ENCODE data around the gene NRCAM.

Gene NRCAM

GRCh38 chr7:108380517-108380916 lies 75.7 kb downstream of the NRCAM start:
- H3K9ac ChIP-seq (ENCODE audit: low read length) = no peak overlapping the region

GRCh38 chr7:108376206-108376605 lies 80.0 kb downstream of the NRCAM start:
- no peaks in the 10 kb centered on the region for H3K36me3 ChIP-seq (ENCODE audit: control insufficient read depth, insufficient read depth, low read length)
- H3K9me3 ChIP-seq (ENCODE audit: control insufficient read depth, low read length) = no peaks in the 10 kb centered on the region
- H3K4me1 ChIP-seq (ENCODE audit: control insufficient read depth, insufficient read depth, low read length) = no peaks in the 10 kb centered on the region
- no peaks in the 10 kb centered on the region for H3K27me3 ChIP-seq (ENCODE audit: control insufficient read depth, insufficient read depth, low read length)
- no peak overlapping the region for H3K4me3 ChIP-seq (ENCODE audit: low read length)
- no peak overlapping the region for H3K9ac ChIP-seq (ENCODE audit: low read length)

More at GRCh38 chr7:108380517-108380916, 75.7 kb downstream of the NRCAM start:
- no peaks in the 10 kb centered on the region for H3K9me3 ChIP-seq (ENCODE audit: control insufficient read depth, low read length)
- no peak overlapping the region for H3K4me3 ChIP-seq (ENCODE audit: low read length)
- H3K4me1 ChIP-seq (ENCODE audit: control insufficient read depth, insufficient read depth, low read length) = no peaks in the 10 kb centered on the region
- no peaks in the 10 kb centered on the region for H3K36me3 ChIP-seq (ENCODE audit: control insufficient read depth, insufficient read depth, low read length)
- H3K27me3 ChIP-seq (ENCODE audit: control insufficient read depth, insufficient read depth, low read length) = no peaks in the 10 kb centered on the region

GRCh38 chr7:108375668-108376067 lies 80.6 kb downstream of the NRCAM start:
- Histone ChIP-seq H3K9me3 (ENCODE audit: control insufficient read depth, low read length) (no peaks in the 10 kb centered on the region), H3K36me3 (ENCODE audit: control insufficient read depth, insufficient read depth, low read length) (no peaks in the 10 kb centered on the region), H3K4me3 (ENCODE audit: low read length) (no peak overlapping the region), H3K4me1 (ENCODE audit: control insufficient read depth, insufficient read depth, low read length) (no peaks in the 10 kb centered on the region), H3K27me3 (ENCODE audit: control insufficient read depth, insufficient read depth, low read length) (no peaks in the 10 kb centered on the region), H3K9ac (ENCODE audit: low read length) (no peak overlapping the region)

GRCh38 chr7:108374899-108375298 lies 81.3 kb downstream of the NRCAM start:
- Histone ChIP-seq H3K4me3 (ENCODE audit: low read length) (no peak overlapping the region), H3K27me3 (ENCODE audit: control insufficient read depth, insufficient read depth, low read length) (no peaks in the 10 kb centered on the region), H3K4me1 (ENCODE audit: control insufficient read depth, insufficient read depth, low read length) (no peaks in the 10 kb centered on the region), H3K9me3 (ENCODE audit: control insufficient read depth, low read length) (no peaks in the 10 kb centered on the region), H3K36me3 (ENCODE audit: control insufficient read depth, insufficient read depth, low read length) (no peaks in the 10 kb centered on the region), H3K9ac (ENCODE audit: low read length) (no peak overlapping the region)

- Histone ChIP-seq H3K27me3 (ENCODE audit: control insufficient read depth, insufficient read depth, low read length) (no peaks in the 10 kb centered on the region), H3K4me3 (ENCODE audit: low read length) (no peak overlapping the region), H3K9me3 (ENCODE audit: control insufficient read depth, low read length) (no peaks in the 10 kb centered on the region), H3K36me3 (ENCODE audit: control insufficient read depth, insufficient read depth, low read length) (no peaks in the 10 kb centered on the region), H3K9ac (ENCODE audit: low read length) (no peak overlapping the region), H3K4me1 (ENCODE audit: control insufficient read depth, insufficient read depth, low read length) (no peaks in the 10 kb centered on the region)
Measured at GRCh38 chr7:108372618-108373017, 83.6 kb downstream of the NRCAM start.

GRCh38 chr7:108370616-108371015 lies 85.6 kb downstream of the NRCAM start:
- Histone ChIP-seq H3K9me3 (ENCODE audit: control insufficient read depth, low read length) (no peaks in the 10 kb centered on the region), H3K36me3 (ENCODE audit: control insufficient read depth, insufficient read depth, low read length) (no peaks in the 10 kb centered on the region), H3K4me1 (ENCODE audit: control insufficient read depth, insufficient read depth, low read length) (no peaks in the 10 kb centered on the region), H3K4me3 (ENCODE audit: low read length) (no peak overlapping the region), H3K27me3 (ENCODE audit: control insufficient read depth, insufficient read depth, low read length) (no peaks in the 10 kb centered on the region), H3K9ac (ENCODE audit: low read length) (no peak overlapping the region)

GRCh38 chr7:108368466-108368865 lies 87.8 kb downstream of the NRCAM start:
- Histone ChIP-seq H3K9ac (ENCODE audit: low read length) (no peak overlapping the region), H3K4me1 (ENCODE audit: control insufficient read depth, insufficient read depth, low read length) (no peaks in the 10 kb centered on the region), H3K27me3 (ENCODE audit: control insufficient read depth, insufficient read depth, low read length) (no peaks in the 10 kb centered on the region), H3K4me3 (ENCODE audit: low read length) (no peak overlapping the region), H3K9me3 (ENCODE audit: control insufficient read depth, low read length) (no peaks in the 10 kb centered on the region), H3K36me3 (ENCODE audit: control insufficient read depth, insufficient read depth, low read length) (no peaks in the 10 kb centered on the region)

GRCh38 chr7:108367946-108368345 lies 88.3 kb downstream of the NRCAM start:
- Histone ChIP-seq H3K27me3 (ENCODE audit: control insufficient read depth, insufficient read depth, low read length) (no peaks in the 10 kb centered on the region), H3K4me1 (ENCODE audit: control insufficient read depth, insufficient read depth, low read length) (no peaks in the 10 kb centered on the region), H3K4me3 (ENCODE audit: low read length) (no peak overlapping the region), H3K9me3 (ENCODE audit: control insufficient read depth, low read length) (no peaks in the 10 kb centered on the region), H3K36me3 (ENCODE audit: control insufficient read depth, insufficient read depth, low read length) (no peaks in the 10 kb centered on the region), H3K9ac (ENCODE audit: low read length) (no peak overlapping the region)

- no peak overlapping the region for H3K4me3 ChIP-seq (ENCODE audit: low read length)
- no peaks in the 10 kb centered on the region for H3K4me1 ChIP-seq (ENCODE audit: control insufficient read depth, insufficient read depth, low read length)
- no peak overlapping the region for H3K9ac ChIP-seq (ENCODE audit: low read length)
- H3K27me3 ChIP-seq (ENCODE audit: control insufficient read depth, insufficient read depth, low read length) = no peaks in the 10 kb centered on the region
- no peaks in the 10 kb centered on the region for H3K9me3 ChIP-seq (ENCODE audit: control insufficient read depth, low read length)
- no peaks in the 10 kb centered on the region for H3K36me3 ChIP-seq (ENCODE audit: control insufficient read depth, insufficient read depth, low read length)
Measured at GRCh38 chr7:108367314-108367713, 88.9 kb downstream of the NRCAM start.

- H3K9me3 ChIP-seq (ENCODE audit: control insufficient read depth, low read length) = no peaks in the 10 kb centered on the region
- H3K4me1 ChIP-seq (ENCODE audit: control insufficient read depth, insufficient read depth, low read length) = peaks cover 3% of the 10 kb centered on the region
- no peak overlapping the region for H3K4me3 ChIP-seq (ENCODE audit: low read length)
- H3K36me3 ChIP-seq (ENCODE audit: control insufficient read depth, insufficient read depth, low read length) = no peaks in the 10 kb centered on the region
- no peaks in the 10 kb centered on the region for H3K27me3 ChIP-seq (ENCODE audit: control insufficient read depth, insufficient read depth, low read length)
- no peak overlapping the region for H3K9ac ChIP-seq (ENCODE audit: low read length)
Measured at GRCh38 chr7:108363659-108364058, 92.6 kb downstream of the NRCAM start.

GRCh38 chr7:108360058-108360800 lies 96.0 kb downstream of the NRCAM start:
- no peaks in the 10 kb centered on the region for H3K9me3 ChIP-seq (ENCODE audit: control insufficient read depth, low read length)
- peaks cover 6% of the 10 kb centered on the region for H3K4me1 ChIP-seq (ENCODE audit: control insufficient read depth, insufficient read depth, low read length)
- H3K36me3 ChIP-seq (ENCODE audit: control insufficient read depth, insufficient read depth, low read length) = no peaks in the 10 kb centered on the region
- no peak overlapping the region for H3K9ac ChIP-seq (ENCODE audit: low read length)
- H3K27me3 ChIP-seq (ENCODE audit: control insufficient read depth, insufficient read depth, low read length) = no peaks in the 10 kb centered on the region
- H3K4me3 ChIP-seq (ENCODE audit: low read length) = no peak overlapping the region

- no peak overlapping the region for H3K4me3 ChIP-seq (ENCODE audit: low read length)
- H3K9ac ChIP-seq (ENCODE audit: low read length) = no peak overlapping the region
- peaks cover 6% of the 10 kb centered on the region for H3K4me1 ChIP-seq (ENCODE audit: control insufficient read depth, insufficient read depth, low read length)
- H3K27me3 ChIP-seq (ENCODE audit: control insufficient read depth, insufficient read depth, low read length) = no peaks in the 10 kb centered on the region
- no peaks in the 10 kb centered on the region for H3K36me3 ChIP-seq (ENCODE audit: control insufficient read depth, insufficient read depth, low read length)
- H3K9me3 ChIP-seq (ENCODE audit: control insufficient read depth, low read length) = no peaks in the 10 kb centered on the region
Measured at GRCh38 chr7:108358553-108358952, 97.7 kb downstream of the NRCAM start.

GRCh38 chr7:108351729-108352131 lies 104.5 kb downstream of the NRCAM start:
- Histone ChIP-seq H3K27me3 (ENCODE audit: control insufficient read depth, insufficient read depth, low read length) (no peaks in the 10 kb centered on the region), H3K9me3 (ENCODE audit: control insufficient read depth, low read length) (no peaks in the 10 kb centered on the region)

More at GRCh38 chr7:108351729-108352131, 104.5 kb downstream of the NRCAM start:
- Histone ChIP-seq H3K4me3 (ENCODE audit: low read length) (no peak overlapping the region), H3K36me3 (ENCODE audit: control insufficient read depth, insufficient read depth, low read length) (no peaks in the 10 kb centered on the region), H3K9ac (ENCODE audit: low read length) (no peak overlapping the region), H3K4me1 (ENCODE audit: control insufficient read depth, insufficient read depth, low read length) (no peaks in the 10 kb centered on the region)

All from mucosa of stomach (tissue), 1 donor.